Neural progenitor cell (in vitro differentiated cells): ENCODE data around the gene DIAPH3. TPM values are rescaled to one million over a fixed set of nuclear protein-coding genes. Genes with fewer than 3 reads are reported as not detected.
A peak's percentile ranks its signal among the peaks of the same experiment; 100 is the strongest.

Experiments used
- DNase-seq: peaks from one replicate; pipeline ENCODE4 v3.0.0-alpha.2; 2016; ENCODE audit warnings: low spot score
- H2AFZ ChIP-seq: fragments of 200-600 bp; sonication (generic); replicated peaks from 2 replicates; pipeline ENCODE4 v1.6.1; 2016; ENCODE audit warnings: antibody characterized with exemption
- H3F3A ChIP-seq: fragments of 200-600 bp; sonication (generic); 2 replicates; pipeline ENCODE4 v1.6.1; 2016; ENCODE audit warnings: antibody characterized with exemption, low read depth
- H3K27ac ChIP-seq: fragments of 200-600 bp; sonication (generic); 2 replicates; pipeline ENCODE4 v1.5.1; 2016; ENCODE audit warnings: mild to moderate bottlenecking
- H3K27me3 ChIP-seq: fragments of 200-600 bp; sonication (generic); 2 replicates; pipeline ENCODE4 v1.6.1; 2016; ENCODE audit warnings: mild to moderate bottlenecking, moderate library complexity
- H3K36me3 ChIP-seq: fragments of 200-600 bp; sonication (generic); 2 replicates; pipeline ENCODE4 v1.5.1; 2016
- H3K4me1 ChIP-seq: fragments of 200-600 bp; sonication (generic); 2 replicates; pipeline ENCODE4 v1.6.1; 2016; ENCODE audit warnings: mixed run types
- H3K4me2 ChIP-seq: fragments of 200-600 bp; sonication (generic); 2 replicates; pipeline ENCODE4 v1.6.1; 2016
- H3K4me3 ChIP-seq: fragments of 200-600 bp; sonication (generic); 2 replicates; pipeline ENCODE4 v1.5.1; 2016
- H3K79me2 ChIP-seq: fragments of 200-600 bp; sonication (generic); 2 replicates; pipeline ENCODE4 v1.6.1; 2016; ENCODE audit warnings: low read depth
- H3K9ac ChIP-seq: fragments of 200-600 bp; sonication (generic); 2 replicates; pipeline ENCODE4 v1.6.1; 2016
- H3K9me3 ChIP-seq: fragments of 200-600 bp; sonication (generic); 2 replicates; pipeline ENCODE4 v1.5.1; 2016; ENCODE audit warnings: low read depth
- H4K20me1 ChIP-seq: fragments of 200-600 bp; sonication (generic); 2 replicates; pipeline ENCODE4 v1.6.1; 2016; ENCODE audit warnings: low read depth
- H3K27ac Mint-ChIP-seq: 3 replicates; pipeline ENCODE4 v1.8.0; 2021; ENCODE audit warnings: mixed read lengths
- H3K27me3 Mint-ChIP-seq: 2 replicates; pipeline ENCODE4 v1.8.0; 2022; ENCODE audit warnings: low read depth, mild to moderate bottlenecking, inconsistent platforms, moderate library complexity, mixed read lengths; ENCODE audit not compliant: insufficient read depth
- H3K36me3 Mint-ChIP-seq: 3 replicates; pipeline ENCODE4 v1.8.0; 2021; ENCODE audit warnings: mixed read lengths
- H3K4me1 Mint-ChIP-seq: 3 replicates; pipeline ENCODE4 v1.8.0; 2021; ENCODE audit warnings: mixed read lengths
- H3K4me3 Mint-ChIP-seq: 3 replicates; pipeline ENCODE4 v1.8.0; 2021; ENCODE audit warnings: mild to moderate bottlenecking, moderate library complexity, mixed read lengths
- H3K9me3 Mint-ChIP-seq: 3 replicates; pipeline ENCODE4 v1.8.0; 2020; ENCODE audit warnings: mixed read lengths
- CTCF ChIP-seq: fragments of 200-600 bp; sonication (generic); IDR thresholded peaks from 2 replicates; pipeline ENCODE4 v1.5.1; 2017; ENCODE audit warnings: antibody characterized with exemption, mild to moderate bottlenecking
- EZH2 ChIP-seq: fragments of 200-600 bp; sonication (generic); IDR thresholded peaks from 2 replicates; pipeline ENCODE4 v1.6.1; 2017; ENCODE audit warnings: antibody characterized with exemption, mild to moderate bottlenecking, moderate library complexity
- EZH2phosphoT487 ChIP-seq: fragments of 200-600 bp; sonication (generic); IDR thresholded peaks from 2 replicates; pipeline ENCODE4 v1.6.1; 2017; ENCODE audit warnings: antibody characterized with exemption
- total RNA-seq: library from RNA; depleted of rRNA; stranded (reverse); fragments of >200 nt; gene quantifications from 2 replicates; pipeline ENCODE4 v1.2.3, GENCODE V29; 2015; ENCODE audit warnings: low replicate concordance

The DIAPH3 gene
- total RNA-seq, 1 donor from 2014 or later: 51.5 TPM

- Mint-ChIP-seq H3K27ac (no peak overlapping the region), H3K9me3 (no peaks in the 10 kb centered on the region)
- peak overlapping the region; percentile 33 for H3K4me2 ChIP-seq
Measured at GRCh38 chr13:59689057-59689456, 474.7 kb downstream of the DIAPH3 start.

GRCh38 chr13:59686798-59687394 lies 476.8 kb downstream of the DIAPH3 start:
- Histone ChIP-seq H3K9ac (no peak overlapping the region), H3K27me3 (no peaks in the 10 kb centered on the region), H3K4me2 (peak overlapping the region; percentile 8), H4K20me1 (no peaks in the 10 kb centered on the region), H3K4me1 (peaks cover 56% of the 10 kb centered on the region), H3K27ac (no peak overlapping the region), H2AFZ (peak overlapping the region; percentile 32), H3K36me3 (no peaks in the 10 kb centered on the region), H3K79me2 (no peaks in the 10 kb centered on the region), H3K9me3 (no peaks in the 10 kb centered on the region), H3F3A (peaks cover 18% of the 10 kb centered on the region), H3K4me3 (no peak overlapping the region)
- H3K27ac Mint-ChIP-seq: no peak overlapping the region
- DNase-seq: no peak
- H3K4me3 Mint-ChIP-seq: no peak overlapping the region
- no peaks in the 10 kb centered on the region for H3K9me3 Mint-ChIP-seq
- H3K27me3 Mint-ChIP-seq: no peaks in the 10 kb centered on the region
- no peaks in the 10 kb centered on the region for H3K36me3 Mint-ChIP-seq
- TF ChIP-seq EZH2: no peak
- TF ChIP-seq EZH2phosphoT487: no peak
- TF ChIP-seq CTCF: no peak
- peaks cover 13% of the 10 kb centered on the region for H3K4me1 Mint-ChIP-seq

More at GRCh38 chr13:59689057-59689456, 474.7 kb downstream of the DIAPH3 start:
- Histone ChIP-seq H3K4me1 (peaks cover 54% of the 10 kb centered on the region), H3K9ac (no peak overlapping the region), H3K27ac (peak overlapping the region; percentile 86), H2AFZ (no peak overlapping the region), H3K9me3 (no peaks in the 10 kb centered on the region), H3K79me2 (no peaks in the 10 kb centered on the region), H3F3A (peaks cover 18% of the 10 kb centered on the region), H3K27me3 (no peaks in the 10 kb centered on the region), H3K36me3 (no peaks in the 10 kb centered on the region), H4K20me1 (no peaks in the 10 kb centered on the region), H3K4me3 (peak overlapping the region; percentile 5)
- Mint-ChIP-seq H3K36me3 (no peaks in the 10 kb centered on the region), H3K27me3 (no peaks in the 10 kb centered on the region), H3K4me1 (peaks cover 13% of the 10 kb centered on the region), H3K4me3 (no peak overlapping the region)
- peak; percentile 52 for DNase-seq
- TF ChIP-seq CTCF (no peak), EZH2phosphoT487 (no peak), EZH2 (no peak)

- Histone ChIP-seq H2AFZ (no peak overlapping the region), H3F3A (peaks cover 14% of the 10 kb centered on the region), H3K4me2 (no peak overlapping the region), H3K79me2 (no peaks in the 10 kb centered on the region), H3K4me1 (peaks cover 62% of the 10 kb centered on the region), H3K4me3 (no peak overlapping the region), H4K20me1 (no peaks in the 10 kb centered on the region), H3K36me3 (no peaks in the 10 kb centered on the region), H3K27ac (no peak overlapping the region), H3K27me3 (no peaks in the 10 kb centered on the region), H3K9ac (no peak overlapping the region), H3K9me3 (no peaks in the 10 kb centered on the region)
- H3K36me3 Mint-ChIP-seq: no peaks in the 10 kb centered on the region
- no peak for TF ChIP-seq EZH2
- TF ChIP-seq EZH2phosphoT487: no peak
- no peak for TF ChIP-seq CTCF
- H3K4me3 Mint-ChIP-seq: no peak overlapping the region
- H3K9me3 Mint-ChIP-seq: no peaks in the 10 kb centered on the region
- no peak overlapping the region for H3K27ac Mint-ChIP-seq
- no peak for DNase-seq
- H3K27me3 Mint-ChIP-seq: no peaks in the 10 kb centered on the region
- H3K4me1 Mint-ChIP-seq: peaks cover 21% of the 10 kb centered on the region
Measured at GRCh38 chr13:59684105-59684504, 479.6 kb downstream of the DIAPH3 start.
